Measurements from ENCODE around the gene ZNF670.
"Not testable (repeated sequence)": the region's sequence is repeated elsewhere in the genome, so short reads cannot be mapped to it uniquely, and the experiment has no call there.

ZNF670 gene

GRCh38 chr1:247078258-247079140 is at the start of gene ZNF670:
Gene ZNF670, minus strand, starts transcription at chr1:247078811. Its CDS starts 215 bp downstream, at chr1:247078596.
- peak; percentile 79 for DNase-seq (ENCODE audit: low read depth)

GRCh38 chr1:247127519-247128282 is 49.1 kb upstream of the ZNF670 start:
- DNase-seq (ENCODE audit: low read depth): not testable (repeated sequence)

GRCh38 chr1:247126601-247127000 is 48.0 kb upstream of the ZNF670 start:
- not testable (repeated sequence) for DNase-seq (ENCODE audit: low read depth)

GRCh38 chr1:247126166-247126565 is 47.6 kb upstream of the ZNF670 start:
- DNase-seq (ENCODE audit: low read depth): not testable (repeated sequence)

GRCh38 chr1:247121382-247121781 is 42.8 kb upstream of the ZNF670 start:
- no peak for DNase-seq (ENCODE audit: low read depth)

GRCh38 chr1:247120408-247120668 is 41.7 kb upstream of the ZNF670 start:
- DNase-seq (ENCODE audit: low read depth): not testable (repeated sequence)

GRCh38 chr1:247119600-247120407 is 41.2 kb upstream of the ZNF670 start:
- no peak for DNase-seq (ENCODE audit: low read depth)

GRCh38 chr1:247118946-247119446 is 40.4 kb upstream of the ZNF670 start:
- DNase-seq (ENCODE audit: low read depth): no peak

GRCh38 chr1:247115545-247115944 is 36.9 kb upstream of the ZNF670 start:
- DNase-seq (ENCODE audit: low read depth): no peak

GRCh38 chr1:247115141-247115510 is 36.5 kb upstream of the ZNF670 start:
- no peak for DNase-seq (ENCODE audit: low read depth)

GRCh38 chr1:247114351-247115140 is 35.9 kb upstream of the ZNF670 start:
- no peak for DNase-seq (ENCODE audit: low read depth)

- DNase-seq (ENCODE audit: low read depth): no peak
These were observed 35.2 kb upstream of the ZNF670 start for GRCh38 chr1:247113733-247114271.

- DNase-seq (ENCODE audit: low read depth): no peak
These were observed 34.5 kb upstream of the ZNF670 start for GRCh38 chr1:247113094-247113497.

- DNase-seq (ENCODE audit: low read depth): no peak
These were observed 33.8 kb upstream of the ZNF670 start for GRCh38 chr1:247112479-247112781.

GRCh38 chr1:247111700-247112478 is 33.3 kb upstream of the ZNF670 start:
- no peak for DNase-seq (ENCODE audit: low read depth)

- no peak for DNase-seq (ENCODE audit: low read depth)
These were observed 32.7 kb upstream of the ZNF670 start for GRCh38 chr1:247111259-247111699.

GRCh38 chr1:247110627-247111258 is 32.1 kb upstream of the ZNF670 start:
- DNase-seq (ENCODE audit: low read depth): no peak

GRCh38 chr1:247107694-247108093 is 29.1 kb upstream of the ZNF670 start:
- no peak for DNase-seq (ENCODE audit: low read depth)

- DNase-seq (ENCODE audit: low read depth): no peak
These were observed 27.4 kb upstream of the ZNF670 start for GRCh38 chr1:247105966-247106365.

GRCh38 chr1:247104965-247105364 is 26.4 kb upstream of the ZNF670 start:
- DNase-seq (ENCODE audit: low read depth): no peak

All from GM04504 (cell line).